Esophagus muscularis mucosa (tissue), 4 donors: ENCODE results near the gene SKAP2. TPM values are rescaled to one million over a fixed set of nuclear protein-coding genes. Genes with fewer than 3 reads are reported as not detected.

Experiments
- DNase-seq: peaks from one replicate; pipeline ENCODE4 v3.0.0-alpha.2; 2017; ENCODE audit errors: extremely low spot score
- H3K27ac ChIP-seq, 4 donors: fragments of 200-600 bp; sonication (generic); replicated peaks in 1 of 4; 1 replicate in 3 of 4; 2 replicates in 1 of 4; pipeline ENCODE4 v1.5.1; 2016 to 2019; ENCODE audit warnings: mild to moderate bottlenecking in 1 of 4
- H3K27me3 ChIP-seq, 4 donors: fragments of 200-600 bp; sonication (generic); one replicate each; pipeline versions ENCODE4 v1.5.1 to v1.6.0; 2016 to 2019
- H3K36me3 ChIP-seq, 4 donors: fragments of 200-600 bp; sonication (generic); one replicate each; pipeline ENCODE4 v1.5.1; 2016 to 2019
- H3K4me1 ChIP-seq, 4 donors: fragments of 200-600 bp; sonication (generic); one replicate each; pipeline ENCODE4 v1.5.1; 2016 to 2019
- H3K4me3 ChIP-seq, 4 donors: fragments of 200-600 bp; sonication (generic); 1 replicate in 2 of 4; 2 replicates in 2 of 4; pipeline ENCODE4 v1.5.1; 2016 to 2019; ENCODE audit warnings: mild to moderate bottlenecking in 4 of 4, moderate library complexity in 1 of 4
- H3K9me3 ChIP-seq, 4 donors: fragments of 200-600 bp; sonication (generic); 1 replicate in 3 of 4; 2 replicates in 1 of 4; pipeline ENCODE4 v1.5.1; 2016 to 2019
- EP300 ChIP-seq: sonication (generic); formaldehyde crosslinking; IDR thresholded peaks from one replicate; pipeline ENCODE4 v1.6.1; 2017; ENCODE audit warnings: antibody characterized with exemption
- POLR2A ChIP-seq: fragments of 450-650 bp; IDR thresholded peaks from one replicate; pipeline ENCODE4 v1.6.1; 2017; ENCODE audit warnings: antibody characterized with exemption, moderate library complexity, mild to moderate bottlenecking, low read depth
- POLR2AphosphoS5 ChIP-seq, 2 donors: sonication (generic); formaldehyde crosslinking; IDR thresholded peaks; one replicate each; pipeline ENCODE4 v1.6.1; 2017; ENCODE audit warnings: antibody characterized with exemption in 2 of 2
- WGBS: methylation state at CpG from one replicate; pipeline ENCODE4 v1.1.5; 2018; 5-methylcytosine and 5-hydroxymethylcytosine counted together
- intact Hi-C: fragments of 100-400 bp; cut with DNase I; formaldehyde crosslinking; loops from one replicate; pipeline ENCODE4 v1.15.1; 2023
- total RNA-seq, 4 donors: library from RNA; depleted of rRNA; stranded (reverse); fragments of >200 nt; gene quantifications; one replicate each; pipeline versions ENCODE4 v1.1.0 to v1.2.1, GENCODE V29; 2016
- TF ChIP-seq, protein P1 (sequence below), 3 experiments: fragments of 200-600 bp in 2 of 3; fragments of 450-650 bp in 1 of 3; sonication (generic) in 2 of 3; IDR thresholded peaks; one replicate each; pipeline ENCODE4 v1.5.1; 2017 to 2019; ENCODE audit warnings: antibody characterized with exemption in 3 of 3, mild to moderate bottlenecking in 2 of 3, moderate library complexity in 1 of 3

Gene SKAP2
- total RNA-seq, 4 donors from 2014 or later = 44.2 to 47.1 (median 45.1) TPM

DNA sequence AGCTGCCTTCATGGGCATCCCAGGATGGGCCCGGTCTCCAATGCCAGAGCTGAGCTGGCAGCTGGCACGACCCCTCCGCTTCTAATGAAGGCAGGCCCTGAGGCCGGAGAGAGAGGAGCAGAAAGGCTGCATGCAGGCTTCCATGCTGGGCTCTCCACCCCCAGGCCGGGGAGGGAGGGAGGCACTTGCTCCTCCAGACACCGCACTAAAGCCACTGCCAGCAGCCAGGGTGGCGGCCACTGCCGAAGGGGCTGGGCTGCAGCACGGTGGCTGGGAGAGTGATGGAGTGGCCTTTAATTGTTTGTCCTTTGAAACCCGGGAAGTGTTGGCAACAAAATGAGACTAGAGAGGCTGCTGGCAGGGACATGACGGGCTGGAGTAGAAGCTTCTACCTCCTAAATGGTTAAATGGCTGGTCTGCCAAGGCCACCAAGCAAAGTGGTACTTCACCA is 236.5 kb downstream of the SKAP2 start:
- no peak for DNase-seq
- H3K9me3 ChIP-seq = no peaks in the 10 kb centered on the region
- no peaks in the 10 kb centered on the region for H3K36me3 ChIP-seq
- intact Hi-C loops = no loop called here
- 77% methylated on average over 9 of the region's 11 CpGs for WGBS
- H3K27me3 ChIP-seq = peaks cover 0 to 5% (median 0%) of the 10 kb centered on the region in 4 donors
- TF ChIP-seq POLR2A (no peak), EP300 (no peak), POLR2AphosphoS5 (IDR thresholded peaks at IDR 0.05) (no peak)
- TF ChIP-seq, protein P1, sequence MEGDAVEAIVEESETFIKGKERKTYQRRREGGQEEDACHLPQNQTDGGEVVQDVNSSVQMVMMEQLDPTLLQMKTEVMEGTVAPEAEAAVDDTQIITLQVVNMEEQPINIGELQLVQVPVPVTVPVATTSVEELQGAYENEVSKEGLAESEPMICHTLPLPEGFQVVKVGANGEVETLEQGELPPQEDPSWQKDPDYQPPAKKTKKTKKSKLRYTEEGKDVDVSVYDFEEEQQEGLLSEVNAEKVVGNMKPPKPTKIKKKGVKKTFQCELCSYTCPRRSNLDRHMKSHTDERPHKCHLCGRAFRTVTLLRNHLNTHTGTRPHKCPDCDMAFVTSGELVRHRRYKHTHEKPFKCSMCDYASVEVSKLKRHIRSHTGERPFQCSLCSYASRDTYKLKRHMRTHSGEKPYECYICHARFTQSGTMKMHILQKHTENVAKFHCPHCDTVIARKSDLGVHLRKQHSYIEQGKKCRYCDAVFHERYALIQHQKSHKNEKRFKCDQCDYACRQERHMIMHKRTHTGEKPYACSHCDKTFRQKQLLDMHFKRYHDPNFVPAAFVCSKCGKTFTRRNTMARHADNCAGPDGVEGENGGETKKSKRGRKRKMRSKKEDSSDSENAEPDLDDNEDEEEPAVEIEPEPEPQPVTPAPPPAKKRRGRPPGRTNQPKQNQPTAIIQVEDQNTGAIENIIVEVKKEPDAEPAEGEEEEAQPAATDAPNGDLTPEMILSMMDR (IDR thresholded peaks at IDR 0.05) = no peak
- no peaks in the 10 kb centered on the region for H3K4me1 ChIP-seq
- H3K27ac ChIP-seq = no peak overlapping the region
- no peak overlapping the region for H3K4me3 ChIP-seq

DNA sequence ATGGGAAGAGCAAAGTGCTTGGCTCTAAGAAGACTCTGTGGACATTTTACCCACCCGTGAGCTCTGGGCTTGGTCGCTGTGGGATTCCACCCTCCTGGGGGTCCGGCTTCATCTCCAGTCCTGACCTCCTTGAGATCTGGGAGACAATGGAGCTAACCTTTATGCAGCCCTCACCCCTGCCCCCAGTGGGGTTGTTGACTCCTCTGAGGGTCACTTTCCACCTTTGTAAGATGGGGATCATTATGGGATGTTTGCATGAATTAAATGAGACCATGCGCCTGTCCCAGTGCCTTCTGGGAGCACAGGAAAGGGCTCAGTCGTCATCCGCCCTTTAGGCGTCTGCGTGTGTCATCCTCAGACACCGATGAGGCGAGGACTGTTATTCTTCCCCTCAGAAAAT is 237.2 kb downstream of the SKAP2 start:
- TF ChIP-seq POLR2AphosphoS5 (IDR thresholded peaks at IDR 0.05) (no peak), POLR2A (no peak), EP300 (no peak)
- TF ChIP-seq, protein P1 (IDR thresholded peaks at IDR 0.05) = no peak
- 95% methylated on average over 8 of the region's 10 CpGs for WGBS

DNA sequence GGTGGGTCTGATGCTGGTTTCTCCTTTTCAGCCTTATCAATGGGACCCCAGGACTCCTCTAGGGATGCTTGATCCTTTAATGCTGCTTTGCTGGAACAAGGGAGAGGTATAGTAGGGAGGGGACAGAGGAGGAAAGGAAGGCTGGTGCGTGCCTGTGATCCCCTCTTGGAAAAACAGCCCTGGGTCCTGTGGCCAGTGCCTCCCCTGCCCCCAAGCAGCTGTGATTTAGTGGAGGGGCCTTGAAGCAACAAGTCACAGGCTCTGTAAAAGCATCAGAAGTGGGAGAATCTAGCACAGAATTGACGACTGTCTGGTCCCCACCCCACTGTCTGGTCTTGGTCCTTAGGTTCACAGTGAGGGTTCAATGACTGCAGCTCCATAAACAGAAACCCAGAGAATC is 237.7 kb downstream of the SKAP2 start:
- no peak for DNase-seq
- intact Hi-C loops = no loop called here
- Histone ChIP-seq H3K4me3 (no peak overlapping the region), H3K36me3 (no peaks in the 10 kb centered on the region), H3K9me3 (no peaks in the 10 kb centered on the region), H3K27me3 (peaks cover 0 to 5% (median 0%) of the 10 kb centered on the region in 4 donors), H3K27ac (no peak overlapping the region), H3K4me1 (no peaks in the 10 kb centered on the region)
- TF ChIP-seq POLR2AphosphoS5 (IDR thresholded peaks at IDR 0.05) = no peak
- TF ChIP-seq POLR2A = no peak
- TF ChIP-seq, protein P1 (IDR thresholded peaks at IDR 0.05) = no peak
- TF ChIP-seq EP300 = no peak
- 95% methylated on average over 2 of the region's 2 CpGs for WGBS

More for the DNA sequence above, 237.2 kb downstream of the SKAP2 start:
- Histone ChIP-seq H3K27ac (no peak overlapping the region), H3K27me3 (peaks cover 0 to 5% (median 0%) of the 10 kb centered on the region in 4 donors), H3K9me3 (no peaks in the 10 kb centered on the region), H3K4me3 (no peak overlapping the region), H3K4me1 (no peaks in the 10 kb centered on the region), H3K36me3 (no peaks in the 10 kb centered on the region)
- intact Hi-C loops = no loop called here
- no peak for DNase-seq

DNA sequence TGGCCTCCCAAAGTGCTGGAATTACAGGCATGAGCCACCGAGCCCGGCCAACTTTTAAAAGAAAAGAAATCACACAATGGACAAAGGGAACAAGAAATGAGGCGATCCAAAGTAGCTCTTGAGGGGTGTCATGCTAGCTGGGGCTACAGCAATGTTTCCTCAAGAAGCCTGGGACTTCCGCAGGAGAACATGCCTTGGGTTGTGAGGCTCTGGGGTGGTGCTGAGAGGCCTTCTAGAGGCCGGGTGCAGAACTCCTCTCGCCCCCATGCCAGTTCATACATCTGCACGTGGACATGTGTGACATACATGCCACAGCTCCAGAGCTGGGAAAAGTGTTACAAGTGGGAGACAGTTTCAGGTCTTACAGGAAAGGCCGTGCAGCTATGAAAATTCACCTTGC is 238.2 kb downstream of the SKAP2 start:
- H3K4me3 ChIP-seq = no peak overlapping the region
- intact Hi-C loops = no loop called here
- H3K4me1 ChIP-seq = no peaks in the 10 kb centered on the region
- H3K27me3 ChIP-seq = peaks cover 0 to 5% (median 0%) of the 10 kb centered on the region in 4 donors
- DNase-seq = no peak
- WGBS = 97% methylated on average over 8 of the region's 8 CpGs
- TF ChIP-seq POLR2A = no peak
- no peak for TF ChIP-seq EP300
- TF ChIP-seq, protein P1 (IDR thresholded peaks at IDR 0.05) = no peak
- no peak for TF ChIP-seq POLR2AphosphoS5 (IDR thresholded peaks at IDR 0.05)
- H3K27ac ChIP-seq = no peak overlapping the region
- H3K36me3 ChIP-seq = no peaks in the 10 kb centered on the region
- no peaks in the 10 kb centered on the region for H3K9me3 ChIP-seq

DNA sequence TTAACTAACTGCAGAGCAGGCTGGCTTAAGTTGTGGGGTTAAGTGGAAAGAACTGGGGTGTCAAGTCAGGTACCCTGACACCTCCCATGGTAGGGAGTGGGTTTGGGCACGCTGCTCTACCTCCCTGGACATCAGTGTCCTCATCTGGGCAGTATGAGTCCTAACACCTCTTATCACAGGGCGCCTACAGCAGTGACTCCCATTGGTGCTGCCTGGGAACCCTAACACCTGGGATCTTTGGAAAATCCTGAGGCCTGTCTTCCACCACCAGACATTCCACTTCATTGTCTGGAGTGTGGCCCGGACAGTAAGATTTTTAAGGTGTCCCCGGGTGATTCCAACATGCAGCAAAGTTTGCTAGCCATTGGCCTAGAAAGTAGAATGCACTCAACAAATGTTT is 239.1 kb downstream of the SKAP2 start:
- H3K4me3 ChIP-seq = no peak overlapping the region
- H3K4me1 ChIP-seq = no peaks in the 10 kb centered on the region
- no peaks in the 10 kb centered on the region for H3K9me3 ChIP-seq
- no peak for TF ChIP-seq EP300
- TF ChIP-seq POLR2A = no peak
- DNase-seq = no peak
- H3K27me3 ChIP-seq = peaks cover 0 to 5% (median 0%) of the 10 kb centered on the region in 4 donors
- no peak overlapping the region for H3K27ac ChIP-seq
- no peaks in the 10 kb centered on the region for H3K36me3 ChIP-seq
- 91% methylated on average over 4 of the region's 4 CpGs for WGBS
- intact Hi-C loops = no loop called here
